Loucy (cell line): ENCODE measurements around the gene PUSL1.

ENCODE experiments used
- H2AFZ ChIP-seq: fragments of 200-600 bp; sonication (generic); 2 replicates; pipeline ENCODE4 v1.6.0; 2016; ENCODE audit warnings: antibody characterized with exemption, mild to moderate bottlenecking, low read length, moderate library complexity
- H3F3A ChIP-seq: fragments of 200-600 bp; 2 replicates; pipeline ENCODE4 v1.6.0; 2016; ENCODE audit warnings: antibody characterized with exemption, low read depth, mild to moderate bottlenecking
- H3K27me3 ChIP-seq: fragments of 200-600 bp; sonication (generic); 2 replicates; pipeline ENCODE4 v1.6.1; 2014; ENCODE audit warnings: low read length, mild to moderate bottlenecking; ENCODE audit not compliant: insufficient read depth, poor library complexity, severe bottlenecking
- H3K36me3 ChIP-seq: fragments of 200-600 bp; sonication (generic); 2 replicates; pipeline ENCODE4 v1.6.1; 2016; ENCODE audit warnings: low read length; ENCODE audit not compliant: insufficient read depth
- H3K4me1 ChIP-seq: fragments of 200-600 bp; sonication (generic); 2 replicates; pipeline ENCODE4 v1.5.1; 2014; ENCODE audit warnings: low read length, mild to moderate bottlenecking; ENCODE audit not compliant: insufficient read depth, poor library complexity, severe bottlenecking
- H3K4me2 ChIP-seq: fragments of 200-600 bp; sonication (generic); 2 replicates; pipeline ENCODE4 v1.6.0; 2014; ENCODE audit warnings: antibody characterized with exemption, low read length, low read depth, mild to moderate bottlenecking; ENCODE audit not compliant: poor library complexity, severe bottlenecking
- H3K4me3 ChIP-seq: fragments of 200-600 bp; sonication (generic); 2 replicates; pipeline ENCODE4 v1.5.1; 2014; ENCODE audit warnings: low read length, mild to moderate bottlenecking, mixed read lengths; ENCODE audit not compliant: poor library complexity, severe bottlenecking
- H3K79me2 ChIP-seq: fragments of 200-600 bp; sonication (generic); 2 replicates; pipeline ENCODE4 v1.6.1; 2014; ENCODE audit warnings: low read length; ENCODE audit not compliant: insufficient read depth
- H3K9ac ChIP-seq: fragments of 200-600 bp; sonication (generic); 2 replicates; pipeline ENCODE4 v1.6.0; 2014; ENCODE audit warnings: mild to moderate bottlenecking, low read depth, low read length, moderate library complexity; ENCODE audit not compliant: poor library complexity, severe bottlenecking
- H3K9me2 ChIP-seq: fragments of 200-600 bp; sonication (generic); replicated peaks from 2 replicates; pipeline ENCODE4 v1.6.1; 2016; ENCODE audit warnings: low read depth, low read length, mixed read lengths
- H3K9me3 ChIP-seq: fragments of 200-600 bp; sonication (generic); 2 replicates; pipeline ENCODE4 v1.6.1; 2014; ENCODE audit warnings: mild to moderate bottlenecking, antibody characterized with exemption, low read length, low read depth; ENCODE audit not compliant: insufficient read depth
- H4K20me1 ChIP-seq: fragments of 200-600 bp; sonication (generic); 2 replicates; pipeline ENCODE4 v1.6.0; 2014; ENCODE audit warnings: antibody characterized with exemption, low read length, mild to moderate bottlenecking; ENCODE audit not compliant: insufficient read depth, poor library complexity, severe bottlenecking
- CTCF ChIP-seq: fragments of 200-600 bp; sonication (generic); conservative IDR thresholded peaks from 2 replicates; pipeline ENCODE4 v1.5.1; 2014; ENCODE audit warnings: mild to moderate bottlenecking, antibody characterized with exemption, low read length
- EZH2phosphoT487 ChIP-seq: fragments of 200-600 bp; IDR thresholded peaks from 2 replicates; pipeline ENCODE4 v1.6.1; 2018; ENCODE audit warnings: antibody characterized with exemption, mild to moderate bottlenecking, moderate library complexity, borderline replicate concordance

PUSL1 gene

DNA sequence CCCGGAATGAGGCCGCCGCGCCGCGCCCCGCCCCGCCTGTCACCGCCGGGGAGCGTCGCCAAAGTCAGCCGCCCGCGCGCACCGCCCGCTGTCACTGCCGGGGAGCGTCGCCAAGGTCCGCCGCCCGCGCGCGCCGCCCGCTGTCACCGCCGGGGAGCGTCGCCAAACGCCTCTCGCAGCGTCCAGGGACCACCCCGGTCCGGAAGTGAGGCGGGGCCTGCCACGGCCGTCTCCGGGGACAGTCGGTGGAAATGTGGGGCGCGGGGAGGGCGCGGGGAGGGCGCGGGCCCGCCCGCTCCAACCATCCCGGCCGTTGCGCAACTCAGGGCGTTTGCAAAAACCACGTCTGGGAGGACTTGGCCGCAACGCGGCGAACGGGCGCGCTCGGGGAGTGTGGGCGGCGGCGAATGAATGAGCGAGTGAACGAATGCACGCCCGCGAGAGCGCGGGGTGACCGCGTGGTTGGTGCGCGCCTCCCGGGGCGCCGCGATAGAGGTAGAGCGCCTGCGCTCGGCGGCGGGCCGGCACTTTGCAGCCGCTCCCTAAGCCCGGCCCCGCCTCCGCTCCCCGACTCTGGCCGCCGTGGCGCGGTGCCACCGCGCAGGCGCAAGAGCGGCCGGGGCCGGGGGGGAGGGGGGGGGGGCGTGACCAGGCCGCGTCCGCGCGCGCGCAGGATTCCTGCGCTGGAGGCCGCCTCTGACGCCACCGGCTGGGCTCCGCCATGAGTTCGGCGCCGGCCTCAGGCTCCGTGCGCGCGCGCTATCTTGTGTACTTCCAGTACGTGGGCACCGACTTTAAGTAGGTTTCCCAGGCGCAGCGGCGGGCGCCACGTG, at the start of gene PUSL1, which contains the start of gene ACAP3:
Gene PUSL1 (plus strand): TSS at position 675 of the 833 bp plus-strand sequence. CDS start 47 bp downstream, at position 722.
Gene ACAP3 (minus strand): TSS at position 8 of the 833 bp plus-strand sequence. CDS start 115 bp downstream, outside the sequence.
- no peak for TF ChIP-seq CTCF
- TF ChIP-seq EZH2phosphoT487, result no peak
- Histone ChIP-seq H3K9me3 (no peaks in the 10 kb centered on the region), H3K27me3 (no peaks in the 10 kb centered on the region), H3K4me3 (peak within 1 kb of the TSS; percentile 98), H4K20me1 (peaks cover 33% of the 10 kb centered on the region), H3K4me1 (peaks cover 30% of the 10 kb centered on the region), H3K79me2 (peaks cover 37% of the 10 kb centered on the region), H3K9ac (peak within 1 kb of the TSS; percentile 96), H3K9me2 (no peaks in the 10 kb centered on the region), H3K4me2 (peak within 1 kb of the TSS; percentile 87), H3F3A (no peaks in the 10 kb centered on the region; the same call in 1 of the 2 replicates), H3K36me3 (peaks cover 18% of the 10 kb centered on the region; the same call in 1 of the 2 replicates), H2AFZ (peak within 1 kb of the TSS; percentile 99)

GRCh38 chr1:1259119-1259488, 49.3 kb upstream of the PUSL1 start:
- no peak overlapping the region for H2AFZ ChIP-seq
- H3K4me2 ChIP-seq, result no peak overlapping the region
- no peak overlapping the region for H3K4me3 ChIP-seq
- no peak overlapping the region for H3K9ac ChIP-seq
- H3K79me2 ChIP-seq, result peaks cover 4% of the 10 kb centered on the region; the same call in 1 of the 2 replicates
- no peaks in the 10 kb centered on the region for H3K4me1 ChIP-seq
- no peaks in the 10 kb centered on the region for H3K27me3 ChIP-seq
- no peak for TF ChIP-seq CTCF
- TF ChIP-seq EZH2phosphoT487, result no peak
- no peaks in the 10 kb centered on the region for H3K9me3 ChIP-seq
- no peaks in the 10 kb centered on the region for H3K9me2 ChIP-seq
- H3F3A ChIP-seq, result no peaks in the 10 kb centered on the region
- H4K20me1 ChIP-seq, result no peaks in the 10 kb centered on the region
- H3K36me3 ChIP-seq, result peaks cover 32% of the 10 kb centered on the region; the same call in 1 of the 2 replicates

- Histone ChIP-seq H3K9me3 (no peaks in the 10 kb centered on the region), H3K9me2 (no peaks in the 10 kb centered on the region), H4K20me1 (no peaks in the 10 kb centered on the region), H3K4me3 (no peak overlapping the region), H3K36me3 (peaks cover 31% of the 10 kb centered on the region; the same call in 1 of the 2 replicates), H3F3A (no peaks in the 10 kb centered on the region), H3K27me3 (no peaks in the 10 kb centered on the region), H3K4me1 (no peaks in the 10 kb centered on the region), H3K4me2 (no peak overlapping the region), H3K9ac (no peak overlapping the region), H2AFZ (no peak overlapping the region), H3K79me2 (peaks cover 4% of the 10 kb centered on the region; the same call in 1 of the 2 replicates)
- TF ChIP-seq CTCF (no peak), EZH2phosphoT487 (no peak)
Observed at GRCh38 chr1:1259540-1259939, 48.9 kb upstream of the PUSL1 start.
